Spleen (tissue), 13 donors: ENCODE measurements around the gene SPATA12. TPM values are rescaled to one million over a fixed set of nuclear protein-coding genes. Genes with fewer than 3 reads are reported as not detected.
A peak's percentile ranks its signal among the peaks of the same experiment; 100 is the strongest.

Experiments
- DNase-seq: peaks from one replicate; pipeline ENCODE4 v3.0.0-alpha.2; 2020
- H3K27ac ChIP-seq, 8 donors: fragments of 200-600 bp; sonication (generic) in 7 of 8; 1 replicate in 4 of 8; 2 replicates in 4 of 8; pipeline versions ENCODE4 v1.5.0 to v1.8.0; 2016 to 2021; ENCODE audit warnings: inconsistent platforms in 4 of 8, mild to moderate bottlenecking in 4 of 8, moderate library complexity in 1 of 8
- H3K27me3 ChIP-seq, 7 donors: fragments of 200-600 bp; sonication (generic) in 6 of 7; replicated peaks in 1 of 7; 1 replicate in 4 of 7; 2 replicates in 3 of 7; pipeline versions ENCODE4 v1.5.0 to v1.8.0; 2016 to 2021; ENCODE audit warnings: inconsistent platforms in 3 of 7, mild to moderate bottlenecking in 1 of 7
- H3K36me3 ChIP-seq, 6 donors: fragments of 200-600 bp; sonication (generic) in 5 of 6; 1 replicate in 4 of 6; 2 replicates in 2 of 6; pipeline versions ENCODE4 v1.5.0 to v1.8.0; 2016 to 2021; ENCODE audit warnings: inconsistent platforms in 2 of 6
- H3K4me1 ChIP-seq, 6 donors: fragments of 200-600 bp; sonication (generic) in 5 of 6; 1 replicate in 3 of 6; 2 replicates in 3 of 6; pipeline versions ENCODE4 v1.5.0 to v1.8.0; 2016 to 2021; ENCODE audit warnings: inconsistent platforms in 3 of 6
- H3K4me3 ChIP-seq, 8 donors: fragments of 200-600 bp; sonication (generic) in 7 of 8; 1 replicate in 4 of 8; 2 replicates in 4 of 8; pipeline versions ENCODE4 v1.5.0 to v1.8.0; 2016 to 2021; ENCODE audit warnings: inconsistent platforms in 4 of 8, mild to moderate bottlenecking in 4 of 8, moderate library complexity in 2 of 8
- H3K9me3 ChIP-seq, 8 donors: fragments of 200-600 bp; sonication (generic) in 7 of 8; 1 replicate in 4 of 8; 2 replicates in 4 of 8; pipeline versions ENCODE4 v1.5.0 to v1.8.0; 2016 to 2021; ENCODE audit warnings: inconsistent platforms in 4 of 8
- CTCF ChIP-seq, 11 experiments: fragments of 200-600 bp in 7 of 11; fragments of 450-650 bp in 4 of 11; sonication (generic) in 4 of 11; IDR thresholded peaks in 8 of 11; conservative IDR thresholded peaks in 3 of 11; 1 replicate in 7 of 11; 2 replicates in 4 of 11; pipeline versions ENCODE4 v1.4.0 to v1.8.0; 2016 to 2021; ENCODE audit warnings: antibody characterized with exemption in 11 of 11, inconsistent platforms in 4 of 11, mild to moderate bottlenecking in 1 of 11
- POLR2A ChIP-seq, 3 donors: fragments of 450-650 bp; IDR thresholded peaks; one replicate each; pipeline ENCODE4 v1.5.1; 2017; ENCODE audit warnings: antibody characterized with exemption in 3 of 3, mild to moderate bottlenecking in 1 of 3
- POLR2AphosphoS5 ChIP-seq, 3 donors: sonication (generic); formaldehyde crosslinking; IDR thresholded peaks; one replicate each; pipeline ENCODE4 v1.5.1; 2017; ENCODE audit warnings: antibody characterized with exemption in 3 of 3
- WGBS, 5 donors: extraction: QIAGEN DNeasy Blood & Tissue Kit in 3 of 5; methylation state at CpG; one replicate each; pipeline versions ENCODE4 v1.1.5 to v1.1.7; 2013 to 2018; 5-methylcytosine and 5-hydroxymethylcytosine counted together
- intact Hi-C: fragments of 100-400 bp; cut with DNase I; formaldehyde crosslinking; loops from one replicate; pipeline ENCODE4 v1.15.0; 2023; ENCODE audit warnings: low total_unique reads
- long read RNA-seq, 2 donors: transcript quantifications; one replicate each; lab custom pipeline, GENCODE V29; 2026
- polyA plus RNA-seq, 3 donors: library from polyadenylated mRNA; stranded (reverse); fragments of 200-250 nt; gene quantifications; one replicate each; pipeline ENCODE4 v1.2.1, GENCODE V29; 2013
- total RNA-seq, 7 donors: library from RNA; depleted of rRNA in 3 of 7; stranded (reverse); fragments of >200 nt in 3 of 7; fragmentation: NEBNext Ultra II Directional in 4 of 7; extraction: Animal tissue kit (Norgen Biotek cat#: 25700) in 4 of 7; gene quantifications; one replicate each; pipeline versions ENCODE4 v1.1.0 to v1.2.1, GENCODE V29; 2016 to 2021
- donor health status: healthy with polysubstance abuse.
- donor health status: DM: no; HTN: no; CAD: no; lungs with moderate emphysema.
- donor health status: DM: no; HTN: no; CAD: no.
- donor health status: Bipolar disorder and iron deficiency.
- donor health status: healthy.
- donor health status: DM: no; HTN: no; CAD: no.
- donor health status: DM: yes; HTN: yes; CAD: no.

Gene SPATA12, protein sequence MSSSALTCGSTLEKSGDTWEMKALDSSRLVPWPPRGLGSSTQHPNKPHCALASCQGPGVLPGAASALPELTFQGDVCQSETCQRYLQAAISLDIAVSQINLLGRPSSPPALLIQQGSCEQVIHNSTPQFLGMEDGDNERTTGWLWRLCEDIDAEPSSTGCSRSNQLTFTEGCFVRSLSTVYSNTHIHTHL
- total RNA-seq = under 1 TPM in 2 of 7 donors, not detected in 5; 0.17 to 0.34 TPM
- under 1 TPM; 0.13 to 0.16 (median 0.15) TPM for polyA plus RNA-seq
- long read RNA-seq, donor 1 = 0 reads
- long read RNA-seq, donor 2 = 0 reads

DNA sequence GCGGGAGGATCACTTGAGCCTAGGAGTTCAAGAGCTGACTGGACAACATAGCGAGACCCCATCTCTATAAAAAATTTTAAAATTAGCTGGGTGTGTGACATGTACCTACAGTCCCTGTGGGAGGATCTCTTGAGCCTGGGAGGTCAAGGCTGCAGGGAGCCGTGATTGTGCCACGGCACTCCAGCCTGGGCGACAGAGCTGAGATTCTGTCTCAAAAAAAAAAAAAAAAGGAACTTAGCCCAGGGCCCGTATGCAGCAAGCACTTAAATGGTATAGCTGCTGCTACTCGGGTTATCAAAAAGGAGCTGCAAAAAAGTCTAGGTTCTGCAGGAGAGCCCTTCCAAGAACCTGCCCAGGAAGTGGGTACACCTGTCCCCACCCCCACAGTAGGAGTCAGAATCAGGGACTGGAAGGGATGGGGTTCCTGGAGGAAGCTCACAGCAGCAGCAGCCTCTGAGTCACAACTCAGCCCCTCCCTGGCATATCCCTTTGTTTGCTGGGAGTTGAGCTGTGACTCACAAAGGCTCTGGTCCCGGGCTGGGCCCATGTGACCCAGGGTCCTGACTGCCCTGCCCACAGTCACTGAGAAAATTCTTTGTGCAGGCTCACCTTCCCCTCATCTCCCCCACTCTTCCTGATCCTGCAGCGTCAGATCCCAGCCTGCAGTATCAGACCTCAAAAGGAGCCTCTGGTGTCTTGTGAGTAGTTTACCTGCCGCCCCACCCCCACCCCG lies at the start of gene SPATA12:
Gene SPATA12 (plus strand): TSS at position 576 of the 733 bp plus-strand sequence. CDS start 13,031 bp downstream, outside the sequence.
- Histone ChIP-seq H3K27me3 (peaks cover 0 to 35% (median 0%) of the 10 kb centered on the region in 7 donors), H3K36me3 (no peaks in the 10 kb centered on the region), H3K4me3 (no peak within 1 kb of the TSS), H3K9me3 (no peaks in the 10 kb centered on the region), H3K27ac (peak within 1 kb of the TSS in 2 of 8 donors; percentile 28 to 34), H3K4me1 (peaks cover 0 to 40% (median 8%) of the 10 kb centered on the region in 6 donors)
- WGBS, 5 donors = 47 to 59% (median 52%) methylated on average over 10 to 11 of the region's 11 CpGs
- DNase-seq = no peak
- TF ChIP-seq CTCF (IDR thresholded peaks at IDR 0.05 in 8 of 11, conservative IDR thresholded peaks at IDR 0.05 in 3 of 11) = no peak
- no peak for TF ChIP-seq POLR2A (IDR thresholded peaks at IDR 0.05)
- no peak for TF ChIP-seq POLR2AphosphoS5 (IDR thresholded peaks at IDR 0.05)
- intact Hi-C loops = no loop called here

DNA sequence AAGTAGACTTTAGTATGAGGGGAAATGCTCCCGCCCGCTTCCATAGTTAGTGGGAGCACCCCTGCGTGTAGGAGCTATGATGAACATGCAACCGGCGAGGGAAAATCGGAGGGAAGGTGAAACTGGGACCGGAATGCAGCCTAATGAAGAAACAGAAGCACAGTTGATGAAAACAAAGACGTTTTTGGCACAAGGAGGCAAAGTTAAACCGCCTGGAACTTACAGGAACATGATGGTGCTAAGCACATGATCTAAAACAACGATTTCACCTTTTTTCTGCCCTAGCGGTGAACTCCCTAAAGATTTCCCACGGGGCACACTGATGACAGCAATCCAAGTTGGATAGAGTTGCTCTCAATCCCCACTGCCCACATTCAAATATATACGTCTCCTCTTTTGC lies 49.4 kb upstream of the SPATA12 start:
- WGBS, 5 donors = 82 to 91% (median 85%) methylated on average over 13 of the region's 13 CpGs

DNA sequence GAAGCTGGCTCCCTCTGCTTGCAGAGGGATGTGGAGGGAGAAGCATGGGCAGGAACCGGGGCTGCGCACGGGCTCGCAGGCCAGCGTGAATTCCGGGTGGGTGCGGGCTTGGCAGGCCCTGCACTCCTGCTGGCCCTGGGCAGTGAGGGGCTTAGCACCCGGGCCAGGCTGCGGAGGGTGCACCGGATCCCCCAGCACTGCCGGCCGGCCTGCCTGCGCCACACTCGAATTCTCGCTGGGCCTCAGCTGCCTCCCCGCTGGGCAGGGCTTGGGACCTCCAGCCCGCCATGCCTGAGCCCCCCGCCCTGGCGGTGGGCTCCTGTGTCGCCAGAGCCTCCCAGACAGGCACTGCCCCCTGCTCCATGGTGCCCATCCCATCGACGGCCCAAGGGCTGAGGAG lies 47.6 kb upstream of the SPATA12 start:
- H3K27ac ChIP-seq = no peak overlapping the region
- WGBS, 5 donors = 93 to 98% (median 95%) methylated on average over 13 to 22 of the region's 22 CpGs
- intact Hi-C loops = no loop called here

More for the DNA sequence above, 49.4 kb upstream of the SPATA12 start:
- H3K27ac ChIP-seq = no peak overlapping the region
- no peak for TF ChIP-seq CTCF (IDR thresholded peaks at IDR 0.05 in 8 of 11, conservative IDR thresholded peaks at IDR 0.05 in 3 of 11)
- TF ChIP-seq POLR2A (IDR thresholded peaks at IDR 0.05) = no peak
- TF ChIP-seq POLR2AphosphoS5 (IDR thresholded peaks at IDR 0.05) = no peak
- intact Hi-C loops = no loop called here
- no peak for DNase-seq
- H3K9me3 ChIP-seq = peaks cover 0 to 10% (median 0%) of the 10 kb centered on the region in 8 donors
- no peak overlapping the region for H3K4me3 ChIP-seq
- no peaks in the 10 kb centered on the region for H3K27me3 ChIP-seq
- H3K36me3 ChIP-seq = no peaks in the 10 kb centered on the region
- peaks cover 0 to 6% (median 0%) of the 10 kb centered on the region in 6 donors for H3K4me1 ChIP-seq

More for the DNA sequence above, 47.6 kb upstream of the SPATA12 start:
- Histone ChIP-seq H3K4me3 (no peak overlapping the region), H3K27me3 (no peaks in the 10 kb centered on the region), H3K4me1 (peaks cover 0 to 4% (median 0%) of the 10 kb centered on the region in 6 donors), H3K9me3 (peaks cover 0 to 10% (median 0%) of the 10 kb centered on the region in 8 donors), H3K36me3 (no peaks in the 10 kb centered on the region)
- no peak for DNase-seq
- no peak for TF ChIP-seq CTCF (IDR thresholded peaks at IDR 0.05 in 8 of 11, conservative IDR thresholded peaks at IDR 0.05 in 3 of 11)
- no peak for TF ChIP-seq POLR2AphosphoS5 (IDR thresholded peaks at IDR 0.05)
- no peak for TF ChIP-seq POLR2A (IDR thresholded peaks at IDR 0.05)
